Erythroblast (primary cell): ENCODE measurements around the gene BSN.

ENCODE experiments used
- GATA1 ChIP-seq: IDR thresholded peaks from 2 replicates; pipeline ENCODE4 v1.6.1; 2011; ENCODE audit warnings: low read depth, mild to moderate bottlenecking, control low read depth, low read length, moderate library complexity
- POLR2A ChIP-seq: IDR thresholded peaks from 2 replicates; pipeline ENCODE4 v1.6.1; 2011; ENCODE audit warnings: mild to moderate bottlenecking, low read length

- TF ChIP-seq POLR2A (no peak), GATA1 (no peak)
Observed at GRCh38 chr3:49706456-49707112, 152.3 kb downstream of the BSN start.
